Measurements from ENCODE around the gene PHRF1. TPM values are rescaled to one million over a fixed set of nuclear protein-coding genes. Genes with fewer than 3 reads are reported as not detected.
"Not testable (repeated sequence)": the region's sequence is repeated elsewhere in the genome, so short reads cannot be mapped to it uniquely, and the experiment has no call there.

The PHRF1 gene
- total and polyA plus RNA-seq, 4 donors: 14.7 to 28.4 (median 23.4) TPM

DNA sequence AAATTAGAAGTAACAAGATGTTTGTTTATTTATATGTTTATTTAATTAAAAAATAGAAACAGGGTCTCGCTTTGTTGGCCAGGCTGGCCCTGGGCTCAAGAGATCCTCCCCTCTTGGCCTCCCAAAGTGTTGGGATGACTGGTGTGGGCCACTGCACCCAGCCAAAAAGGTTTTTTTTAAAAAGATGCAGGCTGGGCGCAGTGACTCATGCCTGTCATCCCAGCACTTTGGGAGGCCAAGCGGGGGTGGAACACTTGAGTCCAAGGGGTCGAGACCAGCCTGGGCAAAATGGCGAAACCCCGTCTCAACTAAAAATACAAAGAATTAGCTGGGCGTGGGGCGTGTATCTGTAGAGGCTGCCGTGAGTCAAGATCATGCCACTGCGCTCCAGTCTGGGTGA lies 74.2 kb downstream of the PHRF1 start:
- H3K4me1 ChIP-seq (ENCODE audit: control insufficient read depth, insufficient read depth, low read length): no peaks in the 10 kb centered on the region
- no peak for DNase-seq (ENCODE audit: low read depth in 4 of 6, low spot score in 6 of 6)
- 100% methylated on average over 7 of the region's 10 CpGs for WGBS (ENCODE audit: insufficient coverage)
- no peaks in the 10 kb centered on the region for H3K27me3 ChIP-seq (ENCODE audit: control insufficient read depth, insufficient read depth, low read length)
- no peak overlapping the region for H3K27ac ChIP-seq (ENCODE audit: low read depth, low read length)
- no peaks in the 10 kb centered on the region for H3K9me3 ChIP-seq (ENCODE audit: control insufficient read depth, insufficient read depth, low read length)
- H3K4me3 ChIP-seq (ENCODE audit: low read depth, low read length): no peak overlapping the region
- H3K36me3 ChIP-seq (ENCODE audit: control insufficient read depth, insufficient read depth, low read length): peaks cover 80% of the 10 kb centered on the region

DNA sequence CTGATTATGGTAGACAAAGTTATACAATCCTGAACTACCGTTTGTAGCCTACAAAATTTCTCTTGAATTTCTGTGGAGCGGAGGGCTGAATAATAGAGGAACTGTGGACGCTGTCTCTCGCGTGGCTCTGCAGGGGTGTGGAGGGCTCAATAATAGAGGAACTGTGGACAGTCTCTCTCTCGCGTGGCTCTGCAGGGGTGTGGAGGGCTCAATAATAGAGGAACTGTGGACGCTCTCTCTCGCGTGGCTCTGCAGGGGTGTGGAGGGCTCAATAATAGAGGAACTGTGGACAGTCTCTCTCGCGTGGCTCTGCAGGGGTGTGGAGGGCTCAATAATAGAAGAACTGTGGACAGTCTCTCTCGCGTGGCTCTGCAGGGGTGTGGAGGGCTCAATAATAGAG lies 76.9 kb downstream of the PHRF1 start:
- not testable (repeated sequence) for H3K4me3 ChIP-seq (ENCODE audit: low read depth, low read length); H3K27ac ChIP-seq (ENCODE audit: low read depth, low read length); H3K27me3 ChIP-seq (ENCODE audit: control insufficient read depth, insufficient read depth, low read length); DNase-seq (ENCODE audit: low read depth in 4 of 6, low spot score in 6 of 6); H3K9me3 ChIP-seq (ENCODE audit: control insufficient read depth, insufficient read depth, low read length); H3K4me1 ChIP-seq (ENCODE audit: control insufficient read depth, insufficient read depth, low read length)
- WGBS (ENCODE audit: insufficient coverage): 84% methylated on average over 12 of the region's 14 CpGs
- H3K36me3 ChIP-seq (ENCODE audit: control insufficient read depth, insufficient read depth, low read length): peaks cover 77% of the 10 kb centered on the region

DNA sequence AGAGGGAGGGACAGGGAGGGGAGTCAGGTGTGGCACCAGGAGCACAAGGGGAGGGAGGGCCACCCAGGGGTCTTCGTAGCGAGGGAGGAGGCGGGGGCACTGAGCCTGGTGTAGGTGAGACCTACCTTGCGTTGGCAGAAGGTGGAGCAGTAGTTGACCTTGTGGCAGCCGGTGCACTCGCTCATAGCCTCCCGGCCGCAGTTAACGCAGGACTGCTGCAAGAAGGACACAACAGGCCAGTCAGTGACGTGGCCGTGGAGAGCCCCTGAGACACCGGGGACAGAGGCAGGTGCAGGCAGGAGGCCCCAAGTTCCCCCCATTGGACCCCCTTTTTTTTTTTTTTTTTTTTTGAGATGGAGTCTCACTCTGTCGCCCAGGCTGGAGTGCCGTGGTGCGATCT lies 77.6 kb downstream of the PHRF1 start:
- Histone ChIP-seq H3K9me3 (ENCODE audit: control insufficient read depth, insufficient read depth, low read length) (no peaks in the 10 kb centered on the region), H3K27ac (ENCODE audit: low read depth, low read length) (no peak overlapping the region), H3K4me1 (ENCODE audit: control insufficient read depth, insufficient read depth, low read length) (peaks cover 12% of the 10 kb centered on the region), H3K36me3 (ENCODE audit: control insufficient read depth, insufficient read depth, low read length) (peaks cover 79% of the 10 kb centered on the region), H3K27me3 (ENCODE audit: control insufficient read depth, insufficient read depth, low read length) (no peaks in the 10 kb centered on the region), H3K4me3 (ENCODE audit: low read depth, low read length) (no peak overlapping the region)
- WGBS (ENCODE audit: insufficient coverage): 91% methylated on average over 14 of the region's 15 CpGs
- no peak for DNase-seq (ENCODE audit: low read depth in 4 of 6, low spot score in 6 of 6)

- peaks cover 79% of the 10 kb centered on the region for H3K36me3 ChIP-seq (ENCODE audit: control insufficient read depth, insufficient read depth, low read length)
- H3K9me3 ChIP-seq (ENCODE audit: control insufficient read depth, insufficient read depth, low read length); H3K27me3 ChIP-seq (ENCODE audit: control insufficient read depth, insufficient read depth, low read length); DNase-seq (ENCODE audit: low read depth in 4 of 6, low spot score in 6 of 6); H3K4me3 ChIP-seq (ENCODE audit: low read depth, low read length); H3K27ac ChIP-seq (ENCODE audit: low read depth, low read length): not testable (repeated sequence)
- WGBS (ENCODE audit: insufficient coverage): 95% methylated on average over 6 of the region's 12 CpGs
- peaks cover 18% of the 10 kb centered on the region for H3K4me1 ChIP-seq (ENCODE audit: control insufficient read depth, insufficient read depth, low read length)
These were observed 78.2 kb downstream of the PHRF1 start for GRCh38 chr11:654444-654843.

- H3K27me3 ChIP-seq (ENCODE audit: control insufficient read depth, insufficient read depth, low read length): no peaks in the 10 kb centered on the region
- WGBS (ENCODE audit: insufficient coverage): 95% methylated on average over 26 of the region's 30 CpGs
- peaks cover 19% of the 10 kb centered on the region for H3K4me1 ChIP-seq (ENCODE audit: control insufficient read depth, insufficient read depth, low read length)
- H3K4me3 ChIP-seq (ENCODE audit: low read depth, low read length): no peak overlapping the region
- DNase-seq (ENCODE audit: low read depth in 4 of 6, low spot score in 6 of 6): no peak
- H3K27ac ChIP-seq (ENCODE audit: low read depth, low read length): no peak overlapping the region
- peaks cover 82% of the 10 kb centered on the region for H3K36me3 ChIP-seq (ENCODE audit: control insufficient read depth, insufficient read depth, low read length)
- H3K9me3 ChIP-seq (ENCODE audit: control insufficient read depth, insufficient read depth, low read length): no peaks in the 10 kb centered on the region
These were observed 78.9 kb downstream of the PHRF1 start for GRCh38 chr11:655036-655726.

- Histone ChIP-seq H3K4me1 (ENCODE audit: control insufficient read depth, insufficient read depth, low read length) (peaks cover 26% of the 10 kb centered on the region), H3K36me3 (ENCODE audit: control insufficient read depth, insufficient read depth, low read length) (peaks cover 82% of the 10 kb centered on the region), H3K27me3 (ENCODE audit: control insufficient read depth, insufficient read depth, low read length) (no peaks in the 10 kb centered on the region), H3K27ac (ENCODE audit: low read depth, low read length) (no peak overlapping the region), H3K9me3 (ENCODE audit: control insufficient read depth, insufficient read depth, low read length) (no peaks in the 10 kb centered on the region), H3K4me3 (ENCODE audit: low read depth, low read length) (no peak overlapping the region)
- DNase-seq (ENCODE audit: low read depth in 4 of 6, low spot score in 6 of 6): no peak
- WGBS (ENCODE audit: insufficient coverage): 95% methylated on average over 13 of the region's 14 CpGs
These were observed 80.2 kb downstream of the PHRF1 start for GRCh38 chr11:656426-656825.

GRCh38 chr11:656866-657265 lies 80.6 kb downstream of the PHRF1 start:
- no peak for DNase-seq (ENCODE audit: low read depth in 4 of 6, low spot score in 6 of 6)
- peaks cover 26% of the 10 kb centered on the region for H3K4me1 ChIP-seq (ENCODE audit: control insufficient read depth, insufficient read depth, low read length)
- H3K27me3 ChIP-seq (ENCODE audit: control insufficient read depth, insufficient read depth, low read length): no peaks in the 10 kb centered on the region
- peaks cover 83% of the 10 kb centered on the region for H3K36me3 ChIP-seq (ENCODE audit: control insufficient read depth, insufficient read depth, low read length)
- H3K27ac ChIP-seq (ENCODE audit: low read depth, low read length): no peak overlapping the region
- WGBS (ENCODE audit: insufficient coverage): 82% methylated on average over 6 of the region's 7 CpGs
- no peaks in the 10 kb centered on the region for H3K9me3 ChIP-seq (ENCODE audit: control insufficient read depth, insufficient read depth, low read length)
- no peak overlapping the region for H3K4me3 ChIP-seq (ENCODE audit: low read depth, low read length)

- no peaks in the 10 kb centered on the region for H3K9me3 ChIP-seq (ENCODE audit: control insufficient read depth, insufficient read depth, low read length)
- no peaks in the 10 kb centered on the region for H3K27me3 ChIP-seq (ENCODE audit: control insufficient read depth, insufficient read depth, low read length)
- 90% methylated on average over 9 of the region's 14 CpGs for WGBS (ENCODE audit: insufficient coverage)
- peaks cover 30% of the 10 kb centered on the region for H3K4me1 ChIP-seq (ENCODE audit: control insufficient read depth, insufficient read depth, low read length)
- no peak for DNase-seq (ENCODE audit: low read depth in 4 of 6, low spot score in 6 of 6)
- no peak overlapping the region for H3K27ac ChIP-seq (ENCODE audit: low read depth, low read length)
- no peak overlapping the region for H3K4me3 ChIP-seq (ENCODE audit: low read depth, low read length)
- peaks cover 87% of the 10 kb centered on the region for H3K36me3 ChIP-seq (ENCODE audit: control insufficient read depth, insufficient read depth, low read length)
These were observed 81.4 kb downstream of the PHRF1 start for GRCh38 chr11:657691-658126.

GRCh38 chr11:659532-660085 lies 83.3 kb downstream of the PHRF1 start:
- peaks cover 74% of the 10 kb centered on the region for H3K36me3 ChIP-seq (ENCODE audit: control insufficient read depth, insufficient read depth, low read length)
- DNase-seq (ENCODE audit: low read depth in 4 of 6, low spot score in 6 of 6): no peak
- 94% methylated on average over 14 of the region's 16 CpGs for WGBS (ENCODE audit: insufficient coverage)

GRCh38 chr11:660281-660680 lies 84.0 kb downstream of the PHRF1 start:
- no peak for DNase-seq (ENCODE audit: low read depth in 4 of 6, low spot score in 6 of 6)
- peaks cover 70% of the 10 kb centered on the region for H3K36me3 ChIP-seq (ENCODE audit: control insufficient read depth, insufficient read depth, low read length)
- no peaks in the 10 kb centered on the region for H3K9me3 ChIP-seq (ENCODE audit: control insufficient read depth, insufficient read depth, low read length)
- H3K27me3 ChIP-seq (ENCODE audit: control insufficient read depth, insufficient read depth, low read length): no peaks in the 10 kb centered on the region
- peaks cover 43% of the 10 kb centered on the region for H3K4me1 ChIP-seq (ENCODE audit: control insufficient read depth, insufficient read depth, low read length)
- WGBS (ENCODE audit: insufficient coverage): 95% methylated on average over 19 of the region's 19 CpGs
- no peak overlapping the region for H3K4me3 ChIP-seq (ENCODE audit: low read depth, low read length)
- H3K27ac ChIP-seq (ENCODE audit: low read depth, low read length): no peak overlapping the region

More at GRCh38 chr11:659532-660085, 83.3 kb downstream of the PHRF1 start:
- Histone ChIP-seq H3K4me1 (ENCODE audit: control insufficient read depth, insufficient read depth, low read length) (peaks cover 42% of the 10 kb centered on the region), H3K27me3 (ENCODE audit: control insufficient read depth, insufficient read depth, low read length) (no peaks in the 10 kb centered on the region), H3K9me3 (ENCODE audit: control insufficient read depth, insufficient read depth, low read length) (no peaks in the 10 kb centered on the region), H3K4me3 (ENCODE audit: low read depth, low read length) (no peak overlapping the region), H3K27ac (ENCODE audit: low read depth, low read length) (no peak overlapping the region)

All from spinal cord (tissue), 10 donors.